Calu3 (cell line): ENCODE results near the gene TSPAN18. TPM values are rescaled to one million over a fixed set of nuclear protein-coding genes. Genes with fewer than 3 reads are reported as not detected.

Experiments
- BruUV-seq: library from RNA; stranded (reverse); fragments of 400-500 nt; replicated peaks from 2 replicates; lab custom pipeline; 2021; lab: Mats Ljungman, UMichigan
- CTCF ChIA-PET: fragments of 300-600 bp; sonication (Branson Sonifier 250); formaldehyde crosslinking; loops from one replicate; lab custom pipeline; 2022; ENCODE audit warnings: antibody characterized with exemption; lab: Charles Lee
- DNase-seq: peaks from one replicate; pipeline ENCODE4 v3.0.0; 2022
- H3K27ac Mint-ChIP-seq: one replicate; pipeline ENCODE4 v1.8.0; 2022; ENCODE audit warnings: mixed read lengths; ENCODE audit not compliant: unreplicated experiment
- H3K27me3 Mint-ChIP-seq: one replicate; pipeline ENCODE4 v1.8.0; 2022; ENCODE audit warnings: mixed read lengths; ENCODE audit not compliant: unreplicated experiment
- H3K36me3 Mint-ChIP-seq: one replicate; pipeline ENCODE4 v1.8.0; 2022; ENCODE audit warnings: mild to moderate bottlenecking, moderate library complexity, mixed read lengths; ENCODE audit not compliant: insufficient read depth, unreplicated experiment
- H3K4me1 Mint-ChIP-seq: one replicate; pipeline ENCODE4 v1.8.0; 2022; ENCODE audit warnings: mild to moderate bottlenecking, low read depth, mixed read lengths; ENCODE audit not compliant: unreplicated experiment
- H3K4me3 Mint-ChIP-seq: one replicate; pipeline ENCODE4 v1.8.0; 2022; ENCODE audit warnings: mild to moderate bottlenecking, low read depth, moderate library complexity, mixed read lengths; ENCODE audit not compliant: unreplicated experiment
- H3K9me3 Mint-ChIP-seq: one replicate; pipeline ENCODE4 v1.8.0; 2022; ENCODE audit warnings: low read depth, mixed read lengths; ENCODE audit not compliant: unreplicated experiment
- intact Hi-C: fragments of 100-400 bp; cut with micrococcal nuclease; formaldehyde crosslinking; loops from one replicate; pipeline ENCODE4 v1.10.0; 2022; ENCODE audit not compliant: unreplicated experiment
- total RNA-seq: library from RNA; stranded (reverse); gene quantifications from 2 replicates; pipeline ENCODE4 v1.2.3, GENCODE V29; 2022
- TF ChIP-seq, protein P1 (sequence below): fragments of 200-600 bp; IDR thresholded peaks from one replicate; pipeline ENCODE4 v1.8.0; 2022; ENCODE audit warnings: antibody characterized with exemption; ENCODE audit not compliant: unreplicated experiment

The TSPAN18 gene
- total RNA-seq, 1 experiment from 2014 or later = not detected

DNA sequence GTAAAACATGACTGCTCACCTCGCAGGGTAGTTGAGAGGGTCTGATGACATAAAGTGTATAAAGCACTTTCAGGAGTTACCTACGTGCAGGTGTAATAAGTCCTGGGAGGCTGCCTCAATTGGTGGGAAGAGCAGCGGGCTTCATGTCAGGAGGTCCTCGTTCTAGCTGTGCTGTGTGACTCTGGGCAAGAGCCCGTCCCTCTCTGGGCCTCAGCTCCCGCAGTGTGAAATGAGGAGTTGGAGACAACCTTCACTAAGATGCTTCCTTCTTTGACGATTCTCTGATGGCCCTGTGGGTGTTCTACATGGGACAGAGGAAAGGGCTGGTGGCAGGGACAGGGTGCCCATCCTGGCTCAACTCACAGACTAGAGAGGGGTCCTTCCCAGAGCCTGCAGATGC, 166.1 kb downstream of the TSPAN18 start:
- H3K27me3 Mint-ChIP-seq = peaks cover 49% of the 10 kb centered on the region
- no peaks in the 10 kb centered on the region for H3K4me1 Mint-ChIP-seq
- no peak overlapping the region for H3K4me3 Mint-ChIP-seq
- TF ChIP-seq, protein P1, sequence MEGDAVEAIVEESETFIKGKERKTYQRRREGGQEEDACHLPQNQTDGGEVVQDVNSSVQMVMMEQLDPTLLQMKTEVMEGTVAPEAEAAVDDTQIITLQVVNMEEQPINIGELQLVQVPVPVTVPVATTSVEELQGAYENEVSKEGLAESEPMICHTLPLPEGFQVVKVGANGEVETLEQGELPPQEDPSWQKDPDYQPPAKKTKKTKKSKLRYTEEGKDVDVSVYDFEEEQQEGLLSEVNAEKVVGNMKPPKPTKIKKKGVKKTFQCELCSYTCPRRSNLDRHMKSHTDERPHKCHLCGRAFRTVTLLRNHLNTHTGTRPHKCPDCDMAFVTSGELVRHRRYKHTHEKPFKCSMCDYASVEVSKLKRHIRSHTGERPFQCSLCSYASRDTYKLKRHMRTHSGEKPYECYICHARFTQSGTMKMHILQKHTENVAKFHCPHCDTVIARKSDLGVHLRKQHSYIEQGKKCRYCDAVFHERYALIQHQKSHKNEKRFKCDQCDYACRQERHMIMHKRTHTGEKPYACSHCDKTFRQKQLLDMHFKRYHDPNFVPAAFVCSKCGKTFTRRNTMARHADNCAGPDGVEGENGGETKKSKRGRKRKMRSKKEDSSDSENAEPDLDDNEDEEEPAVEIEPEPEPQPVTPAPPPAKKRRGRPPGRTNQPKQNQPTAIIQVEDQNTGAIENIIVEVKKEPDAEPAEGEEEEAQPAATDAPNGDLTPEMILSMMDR = no peak
- intact Hi-C loops = loop anchor here (5.0 kb wide), 1 partner anchor 166 kb away; the partner anchor contains the start of gene TSPAN18
- no peak overlapping the region for H3K27ac Mint-ChIP-seq
- BruUV-seq = no TSS peak
- H3K36me3 Mint-ChIP-seq = no peaks in the 10 kb centered on the region
- H3K9me3 Mint-ChIP-seq = no peaks in the 10 kb centered on the region
- no peak for DNase-seq
- CTCF ChIA-PET = no interaction called here

DNA sequence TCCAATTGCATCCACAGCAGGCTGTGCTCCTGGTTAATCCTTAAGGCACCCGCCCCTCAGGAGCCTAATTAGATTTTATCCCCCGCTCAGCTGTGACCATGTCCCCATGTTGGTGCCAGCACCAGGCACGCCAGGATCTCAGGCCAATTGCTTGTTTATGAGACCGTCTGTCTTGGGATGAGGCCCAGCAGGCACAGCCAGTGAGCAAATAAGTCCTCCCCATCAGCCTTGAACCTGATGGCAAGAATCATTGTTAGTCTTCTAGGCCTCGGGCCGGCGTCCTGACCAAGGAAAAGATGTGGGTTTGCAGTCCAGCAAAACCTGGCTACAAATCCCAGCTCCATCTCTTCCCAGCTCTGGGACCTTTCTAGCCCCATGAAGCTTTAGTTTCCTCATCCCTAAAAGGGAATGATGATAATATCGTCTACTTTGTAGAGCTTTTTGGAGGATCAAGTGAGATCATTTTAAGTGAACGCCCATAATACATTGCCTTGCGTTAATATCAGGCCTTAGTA, 166.6 kb downstream of the TSPAN18 start:
- no TSS peak for BruUV-seq
- Mint-ChIP-seq H3K4me1 (no peaks in the 10 kb centered on the region), H3K9me3 (no peaks in the 10 kb centered on the region), H3K27me3 (peaks cover 54% of the 10 kb centered on the region), H3K4me3 (no peak overlapping the region), H3K36me3 (no peaks in the 10 kb centered on the region), H3K27ac (no peak overlapping the region)
- no peak for DNase-seq
- intact Hi-C loops = loop anchor here (5.0 kb wide), 1 partner anchor 166 kb away; the partner anchor contains the start of gene TSPAN18
- CTCF ChIA-PET = no interaction called here
- TF ChIP-seq, protein P1 = no peak

DNA sequence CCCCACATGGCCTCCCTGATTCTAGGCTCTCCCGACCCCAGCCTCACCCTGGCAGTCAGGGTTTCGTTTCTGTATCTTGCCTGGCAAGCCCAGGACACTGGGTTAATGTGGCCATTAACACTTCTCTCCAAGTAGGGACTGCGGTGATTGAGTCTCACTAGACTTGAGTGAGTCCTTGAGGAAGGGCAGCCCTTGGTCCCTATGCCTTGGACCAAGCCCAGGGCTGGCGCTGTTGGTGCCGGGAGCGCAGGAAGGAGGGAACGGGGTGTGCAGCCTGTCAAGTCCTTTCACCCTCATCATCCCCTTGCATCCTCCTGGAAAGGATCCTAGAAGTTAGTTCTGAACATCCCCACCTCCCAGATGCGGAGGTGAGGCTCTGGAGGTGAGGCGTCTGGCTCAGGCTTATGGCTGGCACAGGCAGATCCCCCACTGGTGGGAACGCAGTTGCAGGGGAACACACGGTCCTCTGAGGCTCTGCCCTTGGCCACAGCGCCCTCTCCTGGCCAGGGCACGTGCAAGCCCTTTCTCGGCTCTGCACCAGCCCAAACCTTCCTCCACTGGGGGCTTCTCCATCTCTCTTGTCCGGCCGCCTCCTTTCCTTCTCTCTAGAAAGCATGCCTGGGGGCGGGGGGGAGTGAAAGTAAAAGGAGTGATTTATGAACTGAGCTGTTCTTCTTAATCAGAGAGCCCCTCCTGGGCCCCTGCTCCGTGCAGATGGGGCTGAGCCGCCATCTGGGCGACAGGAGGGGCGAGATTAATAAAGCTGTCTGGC, 167.3 kb downstream of the TSPAN18 start:
- Mint-ChIP-seq H3K9me3 (no peaks in the 10 kb centered on the region), H3K27ac (no peak overlapping the region), H3K36me3 (no peaks in the 10 kb centered on the region), H3K4me1 (no peaks in the 10 kb centered on the region), H3K27me3 (peaks cover 55% of the 10 kb centered on the region), H3K4me3 (no peak overlapping the region)
- TF ChIP-seq, protein P1 = peak; percentile 86
- no TSS peak for BruUV-seq
- CTCF ChIA-PET = interaction anchor here (0.7 to 0.8 kb wide), 2 partner anchors 108 to 1329 kb away, joined by 3 read pairs; no protein-coding TSS in a partner anchor
- DNase-seq = peak; percentile 69
- intact Hi-C loops = loop anchor here (5.0 kb wide), 1 partner anchor 167 kb away; the partner anchor contains the start of gene TSPAN18

DNA sequence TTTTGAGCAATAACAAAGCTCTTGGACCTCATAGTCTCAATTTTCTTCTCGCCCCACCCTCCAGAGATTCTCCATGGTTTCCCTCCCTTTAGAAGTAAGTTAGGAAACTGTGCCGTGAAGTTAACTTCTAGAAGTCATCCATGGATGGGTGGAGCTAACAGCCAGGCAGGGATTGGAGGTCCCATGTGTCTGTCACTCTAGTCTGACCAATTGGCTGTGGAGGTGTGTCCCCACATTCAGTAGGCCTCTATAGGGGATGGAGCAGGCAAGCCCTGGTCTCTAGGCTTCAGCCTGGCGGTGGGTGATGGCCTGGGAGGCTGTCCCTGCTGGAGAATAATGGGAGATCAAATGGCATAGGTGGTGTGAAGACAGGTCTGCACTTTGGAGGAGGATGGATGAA, 173.2 kb downstream of the TSPAN18 start:
- Mint-ChIP-seq H3K27ac (no peak overlapping the region), H3K9me3 (no peaks in the 10 kb centered on the region), H3K4me3 (no peak overlapping the region), H3K27me3 (peaks cover 86% of the 10 kb centered on the region), H3K4me1 (no peaks in the 10 kb centered on the region), H3K36me3 (no peaks in the 10 kb centered on the region)
- no TSS peak for BruUV-seq
- intact Hi-C loops = loop anchor here (10.0 kb wide), 1 partner anchor 345 kb away; no protein-coding TSS in a partner anchor
- TF ChIP-seq, protein P1 = no peak
- DNase-seq = peak; percentile 44
- CTCF ChIA-PET = interaction anchor here (0.6 kb wide), 1 partner anchor 9 kb away, joined by 3 read pairs; no protein-coding TSS in a partner anchor
